WTC11 (cell line): ENCODE results near the gene PLXNB2. TPM values are rescaled to one million over a fixed set of nuclear protein-coding genes. Genes with fewer than 3 reads are reported as not detected.

Experiments
- ATAC-seq: fragments of 200-7000 bp; cut with Tn5 transposase; 2 replicates; pipeline ENCODE4 v1.10.0; 2021; ENCODE audit warnings: mild to moderate bottlenecking, moderate library complexity
- CTCF ChIA-PET: fragments of 300-600 bp; sonication (Branson Sonifier 250); formaldehyde crosslinking; loops from one replicate; lab custom pipeline; 2021; ENCODE audit warnings: antibody characterized with exemption; lab: Charles Lee
- POLR2A ChIA-PET: fragments of 350-600 bp; sonication (Branson Sonifier 250); formaldehyde crosslinking; loops from one replicate; lab custom pipeline; 2021; ENCODE audit warnings: antibody characterized with exemption; lab: Charles Lee
- DNase-seq: peaks from one replicate; pipeline ENCODE4 v3.0.0; 2021; ENCODE audit warnings: low spot score
- H3K27ac Mint-ChIP-seq: 2 replicates; pipeline ENCODE4 v1.8.0; 2021; ENCODE audit warnings: mixed read lengths
- H3K27me3 Mint-ChIP-seq: 2 replicates; pipeline ENCODE4 v1.8.0; 2021; ENCODE audit warnings: low read depth, mild to moderate bottlenecking, moderate library complexity, mixed read lengths
- H3K36me3 Mint-ChIP-seq: 2 replicates; pipeline ENCODE4 v1.8.0; 2021; ENCODE audit warnings: mixed read lengths
- H3K4me1 Mint-ChIP-seq: 2 replicates; pipeline ENCODE4 v1.8.0; 2022; ENCODE audit warnings: mixed read lengths
- H3K4me3 Mint-ChIP-seq: 2 replicates; pipeline ENCODE4 v1.8.0; 2021; ENCODE audit warnings: mild to moderate bottlenecking, moderate library complexity, mixed read lengths
- H3K9me3 Mint-ChIP-seq: 2 replicates; pipeline ENCODE4 v1.8.0; 2021; ENCODE audit warnings: mixed read lengths
- AR ChIP-seq: fragments of 250-450 bp; sonication (Bioruptor Pico); IDR thresholded peaks from 2 replicates; pipeline ENCODE4 v1.9.0; 2021; ENCODE audit warnings: mild to moderate bottlenecking
- ATF2 ChIP-seq: sonication (generic); formaldehyde crosslinking; IDR thresholded peaks from 2 replicates; pipeline ENCODE4 v1.8.1; 2022; ENCODE audit warnings: low read depth, missing genetic modification reagents, borderline replicate concordance
- ATF3 ChIP-seq: sonication (generic); formaldehyde crosslinking; conservative IDR thresholded peaks from 2 replicates; pipeline ENCODE4 v1.8.1; 2022; ENCODE audit warnings: mild to moderate bottlenecking, missing genetic modification reagents
- CTCF ChIP-seq: fragments of 200-600 bp; IDR thresholded peaks from 2 replicates; pipeline ENCODE4 v1.8.0; 2022; ENCODE audit warnings: antibody characterized with exemption
- E2F1 ChIP-seq: sonication (generic); formaldehyde crosslinking; IDR thresholded peaks from 2 replicates; pipeline ENCODE4 v1.8.0; 2022; ENCODE audit warnings: mild to moderate bottlenecking, missing genetic modification reagents
- ESRRA ChIP-seq: sonication (generic); formaldehyde crosslinking; IDR thresholded peaks from 2 replicates; pipeline ENCODE4 v1.8.1; 2022; ENCODE audit warnings: mild to moderate bottlenecking, missing genetic modification reagents, borderline replicate concordance
- HMGA2 ChIP-seq: fragments of 250-450 bp; sonication (Bioruptor Pico); IDR thresholded peaks from 2 replicates; pipeline ENCODE4 v1.4.0; 2021; ENCODE audit warnings: mild to moderate bottlenecking, moderate library complexity
- NFATC4 ChIP-seq: fragments of 250-450 bp; sonication (Bioruptor Pico); IDR thresholded peaks from 2 replicates; pipeline ENCODE4 v1.9.0; 2021; ENCODE audit warnings: mild to moderate bottlenecking
- OVOL2 ChIP-seq: fragments of 250-450 bp; sonication (Bioruptor Pico); IDR thresholded peaks from 2 replicates; pipeline ENCODE4 v1.9.0; 2021; ENCODE audit warnings: mild to moderate bottlenecking, borderline replicate concordance
- SOX15 ChIP-seq: fragments of 250-450 bp; sonication (Bioruptor Pico); IDR thresholded peaks from 2 replicates; pipeline ENCODE4 v1.9.0; 2021; ENCODE audit warnings: mild to moderate bottlenecking
- TCF7 ChIP-seq: sonication (generic); formaldehyde crosslinking; IDR thresholded peaks from 2 replicates; pipeline ENCODE4 v1.8.0; 2022; ENCODE audit warnings: mild to moderate bottlenecking, low read depth, missing genetic modification reagents, moderate library complexity
- ZNF425 ChIP-seq: fragments of 250-450 bp; sonication (Bioruptor Pico); conservative IDR thresholded peaks from 2 replicates; pipeline ENCODE4 v1.9.0; 2021; ENCODE audit warnings: mild to moderate bottlenecking
- total RNA-seq: library from RNA; stranded (reverse); gene quantifications from 3 replicates; pipeline ENCODE4 v1.2.3, GENCODE V29; 2021

Gene PLXNB2
- total RNA-seq, 1 experiment from 2014 or later = 113 TPM

- ChIA-PET CTCF (interaction anchor here (1.3 kb wide), 1 partner anchor 17 kb away, joined by 3 read pairs; no protein-coding TSS in a partner anchor), POLR2A (no interaction called here)
- no peak for DNase-seq
- H3K36me3 Mint-ChIP-seq = peaks cover 4% of the 10 kb centered on the region; the same call in 1 of the 2 replicates
- ATAC-seq = no peak
- no peaks in the 10 kb centered on the region for H3K9me3 Mint-ChIP-seq
- no peaks in the 10 kb centered on the region for H3K27me3 Mint-ChIP-seq
- peak overlapping the region; percentile 49; the same call in 1 of the 2 replicates for H3K27ac Mint-ChIP-seq
- TF ChIP-seq ZNF425 (CRISPR knock-in tag) = no peak
- no peak for TF ChIP-seq SOX15 (CRISPR knock-in tag)
- TF ChIP-seq ESRRA (CRISPR knock-in tag) = no peak
- H3K4me3 Mint-ChIP-seq = no peak overlapping the region
- peaks cover 10% of the 10 kb centered on the region for H3K4me1 Mint-ChIP-seq
These were observed 18.1 kb downstream of the PLXNB2 start for GRCh38 chr22:50289151-50289941.

GRCh38 chr22:50287731-50288130 lies 19.7 kb downstream of the PLXNB2 start:
- DNase-seq = no peak
- no peak overlapping the region for H3K4me3 Mint-ChIP-seq
- no peak for ATAC-seq

More at GRCh38 chr22:50287731-50288130, 19.7 kb downstream of the PLXNB2 start:
- CTCF ChIA-PET = no interaction called here
- H3K27ac Mint-ChIP-seq = no peak overlapping the region
- TF ChIP-seq TCF7 (no peak), NFATC4 (CRISPR knock-in tag) (no peak), E2F1 (CRISPR knock-in tag) (no peak), ATF3 (no peak), AR (no peak), HMGA2 (no peak), CTCF (no peak), OVOL2 (CRISPR knock-in tag) (no peak), ATF2 (CRISPR knock-in tag) (no peak)
- H3K36me3 Mint-ChIP-seq = peaks cover 4% of the 10 kb centered on the region; the same call in 1 of the 2 replicates
- H3K4me1 Mint-ChIP-seq = peaks cover 4% of the 10 kb centered on the region
- no peaks in the 10 kb centered on the region for H3K27me3 Mint-ChIP-seq
- POLR2A ChIA-PET = no interaction called here
- H3K9me3 Mint-ChIP-seq = no peaks in the 10 kb centered on the region
